CD14-positive monocyte (primary cell): ENCODE results near the gene PTPRN2. TPM values are rescaled to one million over a fixed set of nuclear protein-coding genes. Genes with fewer than 3 reads are reported as not detected.

Source experiments
- DNase-seq, 3 donors: peaks; one replicate each; pipeline ENCODE4 v3.0.0-alpha.2; 2011 to 2022
- H2AFZ ChIP-seq: 2 replicates; pipeline ENCODE4 v1.6.0; 2012; ENCODE audit warnings: mild to moderate bottlenecking, low read depth, low read length, inconsistent platforms; ENCODE audit not compliant: insufficient read depth, poor library complexity, severe bottlenecking
- H3K27ac ChIP-seq, 2 donors: 1 replicate in 1 of 2; 2 replicates in 1 of 2; pipeline ENCODE4 v1.5.1; 2012 to 2013; ENCODE audit warnings: low read length in 2 of 2, control low read depth in 1 of 2, inconsistent platforms in 1 of 2, low read depth in 1 of 2, mild to moderate bottlenecking in 1 of 2
- H3K27me3 ChIP-seq, 2 donors: one replicate each; pipeline versions ENCODE4 v1.6.0 to v1.6.1; 2011 to 2013; ENCODE audit warnings: low read length in 2 of 2; ENCODE audit not compliant: control insufficient read depth in 2 of 2, insufficient read depth in 2 of 2
- H3K36me3 ChIP-seq, 2 donors: replicated peaks in 1 of 2; 1 replicate in 1 of 2; 2 replicates in 1 of 2; pipeline versions ENCODE4 v1.5.1 to v1.6.1; 2012 to 2013; ENCODE audit warnings: low read length in 2 of 2, control low read depth in 1 of 2, inconsistent platforms in 1 of 2, mild to moderate bottlenecking in 1 of 2; ENCODE audit not compliant: insufficient read depth in 2 of 2, control insufficient read depth in 1 of 2
- H3K4me1 ChIP-seq, 2 donors: 1 replicate in 1 of 2; 2 replicates in 1 of 2; pipeline versions ENCODE4 v1.5.1 to v1.6.1; 2012 to 2013; ENCODE audit warnings: low read length in 2 of 2, control low read depth in 1 of 2, inconsistent platforms in 1 of 2, mild to moderate bottlenecking in 1 of 2, moderate library complexity in 1 of 2; ENCODE audit not compliant: insufficient read depth in 2 of 2, control insufficient read depth in 1 of 2
- H3K4me2 ChIP-seq: replicated peaks from 2 replicates; pipeline ENCODE3; 2012; ENCODE audit warnings: low read length, moderate library complexity, mild to moderate bottlenecking; ENCODE audit not compliant: poor library complexity, severe bottlenecking; ENCODE audit errors: extremely low read depth
- H3K4me3 ChIP-seq, 3 experiments: fragments of 200-600 bp in 1 of 3; sonication (generic) in 1 of 3; replicated peaks in 1 of 3; 1 replicate in 2 of 3; 2 replicates in 1 of 3; pipeline ENCODE4 v1.5.1; 2011 to 2013; ENCODE audit warnings: low read length in 3 of 3, mild to moderate bottlenecking in 3 of 3, control low read depth in 2 of 3, low read depth in 2 of 3, inconsistent platforms in 1 of 3, moderate library complexity in 1 of 3
- H3K79me2 ChIP-seq: 2 replicates; pipeline ENCODE4 v1.6.0; 2012; ENCODE audit warnings: mild to moderate bottlenecking, control low read depth, inconsistent platforms, low read length, moderate library complexity; ENCODE audit not compliant: insufficient read depth
- H3K9ac ChIP-seq: 2 replicates; pipeline ENCODE4 v1.6.0; 2017; ENCODE audit warnings: low read length, mild to moderate bottlenecking; ENCODE audit not compliant: insufficient read depth, poor library complexity, severe bottlenecking
- H3K9me3 ChIP-seq, 2 donors: replicated peaks in 1 of 2; 1 replicate in 1 of 2; 2 replicates in 1 of 2; pipeline versions ENCODE4 v1.5.1 to v1.6.1; 2012 to 2013; ENCODE audit warnings: low read length in 2 of 2, control low read depth in 1 of 2; ENCODE audit not compliant: control insufficient read depth in 1 of 2, insufficient read depth in 1 of 2
- H4K20me1 ChIP-seq: 2 replicates; pipeline ENCODE4 v1.6.0; 2012; ENCODE audit warnings: mild to moderate bottlenecking, low read length, control low read depth, moderate library complexity; ENCODE audit not compliant: insufficient read depth
- H3K27ac Mint-ChIP-seq, 7 donors: one replicate each; pipeline ENCODE4 v1.8.0; 2020; ENCODE audit warnings: mild to moderate bottlenecking in 7 of 7, mixed read lengths in 7 of 7, moderate library complexity in 6 of 7, inconsistent platforms in 2 of 7
- H3K27me3 Mint-ChIP-seq, 3 donors: one replicate each; pipeline ENCODE4 v1.8.0; 2021 to 2022; ENCODE audit warnings: low read depth in 3 of 3, mild to moderate bottlenecking in 3 of 3, mixed read lengths in 3 of 3, moderate library complexity in 3 of 3, inconsistent platforms in 1 of 3
- H3K36me3 Mint-ChIP-seq, 2 donors: one replicate each; pipeline ENCODE4 v1.8.0; 2020; ENCODE audit warnings: mixed read lengths in 2 of 2, inconsistent platforms in 1 of 2, mild to moderate bottlenecking in 1 of 2
- H3K4me1 Mint-ChIP-seq: one replicate; pipeline ENCODE4 v1.8.0; 2020; ENCODE audit warnings: mild to moderate bottlenecking, mixed read lengths
- H3K4me3 Mint-ChIP-seq, 2 donors: one replicate each; pipeline ENCODE4 v1.8.0; 2020; ENCODE audit warnings: mild to moderate bottlenecking in 2 of 2, mixed read lengths in 2 of 2, moderate library complexity in 1 of 2
- H3K9me3 Mint-ChIP-seq, 7 donors: one replicate each; pipeline ENCODE4 v1.8.0; 2020 to 2022; ENCODE audit warnings: mixed read lengths in 7 of 7, mild to moderate bottlenecking in 6 of 7, moderate library complexity in 6 of 7, inconsistent platforms in 2 of 7
- WGBS: methylation state at CpG from one replicate; pipeline ENCODE4 v1.1.5; 2013; ENCODE audit warnings: missing lambda C conversion rate; ENCODE audit not compliant: insufficient coverage; 5-methylcytosine and 5-hydroxymethylcytosine counted together
- intact Hi-C, 2 donors: fragments of 100-400 bp; cut with micrococcal nuclease; formaldehyde crosslinking; loops; one replicate each; pipeline versions ENCODE4 v1.15.0 to v1.15.1; 2023
- polyA plus RNA-seq, 3 donors: library from polyadenylated mRNA; depleted of rRNA in 1 of 3; unstranded in 2 of 3; stranded (reverse) in 1 of 3; fragments of 300-500 nt in 2 of 3; fragments of >200 nt in 1 of 3; fragmentation: Illumina TruSeq in 2 of 3; gene quantifications; 1 replicate in 2 of 3; 2 replicates in 1 of 3; pipeline ENCODE4 v1.2.3, GENCODE V29; 2012 to 2021
- TF ChIP-seq, protein P1 (sequence below): fragments of 200-600 bp; IDR thresholded peaks from one replicate; pipeline ENCODE4 v1.8.0; 2022; ENCODE audit warnings: antibody characterized with exemption, mild to moderate bottlenecking

Gene PTPRN2
- polyA plus RNA-seq, 3 donors = 0.25 to 1.4 (median 0.97) TPM

DNA sequence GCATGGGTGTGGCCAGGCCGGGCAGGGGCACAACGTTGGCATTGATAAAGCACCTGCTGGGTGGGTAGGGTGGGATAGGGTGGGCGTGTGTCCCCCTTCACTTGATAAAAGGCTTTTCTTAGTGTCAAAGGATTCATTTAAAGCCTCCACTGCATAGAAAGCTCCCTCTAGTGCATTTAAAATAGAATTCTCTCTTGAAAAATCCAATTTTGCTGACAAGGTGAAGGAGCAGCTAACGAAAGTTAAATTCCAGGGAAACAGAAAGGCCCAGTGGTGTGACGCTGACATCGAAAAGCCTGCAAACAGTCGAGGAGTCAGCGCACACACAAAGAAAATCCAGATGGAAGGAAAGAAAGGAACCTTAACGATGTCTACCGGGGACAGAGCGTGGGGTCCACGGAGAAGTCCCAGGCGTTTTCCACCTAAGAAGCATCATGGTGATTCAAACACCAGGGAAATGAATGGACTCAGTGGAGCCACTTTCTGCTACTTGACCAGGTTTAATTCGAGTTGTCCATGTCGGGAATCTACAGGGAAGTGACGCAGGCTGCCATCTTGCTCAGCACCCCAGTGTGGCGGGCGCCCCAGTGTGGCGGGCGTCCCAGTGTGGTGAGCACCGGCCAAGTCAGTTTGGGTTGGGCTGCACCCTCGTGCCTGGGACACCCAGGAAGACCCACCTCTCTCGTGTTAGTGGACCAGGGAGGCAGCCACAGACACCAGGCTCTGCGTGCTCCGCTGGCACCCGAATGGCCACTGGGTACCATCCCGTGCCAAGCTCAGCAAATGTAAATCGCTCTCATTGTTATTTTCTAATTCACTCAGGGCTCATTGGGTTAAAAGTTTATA lies 1033.0 kb downstream of the PTPRN2 start:
- intact Hi-C loops = no loop called here
- Mint-ChIP-seq H3K9me3 (no peaks in the 10 kb centered on the region), H3K4me3 (no peak overlapping the region), H3K27ac (no peak overlapping the region), H3K4me1 (no peaks in the 10 kb centered on the region), H3K27me3 (peaks cover 0 to 1% (median 0%) of the 10 kb centered on the region in 3 donors), H3K36me3 (no peaks in the 10 kb centered on the region)
- Histone ChIP-seq H4K20me1 (no peaks in the 10 kb centered on the region), H3K27me3 (no peaks in the 10 kb centered on the region), H3K79me2 (no peaks in the 10 kb centered on the region), H3K4me1 (no peaks in the 10 kb centered on the region), H3K4me3 (no peak overlapping the region), H3K9ac (no peak overlapping the region), H3K9me3 (no peaks in the 10 kb centered on the region), H3K36me3 (no peaks in the 10 kb centered on the region), H2AFZ (no peak overlapping the region), H3K4me2 (no peak overlapping the region), H3K27ac (no peak overlapping the region)
- no peak for DNase-seq
- 93% methylated on average over 19 of the region's 28 CpGs for WGBS
- TF ChIP-seq, protein P1, sequence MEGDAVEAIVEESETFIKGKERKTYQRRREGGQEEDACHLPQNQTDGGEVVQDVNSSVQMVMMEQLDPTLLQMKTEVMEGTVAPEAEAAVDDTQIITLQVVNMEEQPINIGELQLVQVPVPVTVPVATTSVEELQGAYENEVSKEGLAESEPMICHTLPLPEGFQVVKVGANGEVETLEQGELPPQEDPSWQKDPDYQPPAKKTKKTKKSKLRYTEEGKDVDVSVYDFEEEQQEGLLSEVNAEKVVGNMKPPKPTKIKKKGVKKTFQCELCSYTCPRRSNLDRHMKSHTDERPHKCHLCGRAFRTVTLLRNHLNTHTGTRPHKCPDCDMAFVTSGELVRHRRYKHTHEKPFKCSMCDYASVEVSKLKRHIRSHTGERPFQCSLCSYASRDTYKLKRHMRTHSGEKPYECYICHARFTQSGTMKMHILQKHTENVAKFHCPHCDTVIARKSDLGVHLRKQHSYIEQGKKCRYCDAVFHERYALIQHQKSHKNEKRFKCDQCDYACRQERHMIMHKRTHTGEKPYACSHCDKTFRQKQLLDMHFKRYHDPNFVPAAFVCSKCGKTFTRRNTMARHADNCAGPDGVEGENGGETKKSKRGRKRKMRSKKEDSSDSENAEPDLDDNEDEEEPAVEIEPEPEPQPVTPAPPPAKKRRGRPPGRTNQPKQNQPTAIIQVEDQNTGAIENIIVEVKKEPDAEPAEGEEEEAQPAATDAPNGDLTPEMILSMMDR = no peak

DNA sequence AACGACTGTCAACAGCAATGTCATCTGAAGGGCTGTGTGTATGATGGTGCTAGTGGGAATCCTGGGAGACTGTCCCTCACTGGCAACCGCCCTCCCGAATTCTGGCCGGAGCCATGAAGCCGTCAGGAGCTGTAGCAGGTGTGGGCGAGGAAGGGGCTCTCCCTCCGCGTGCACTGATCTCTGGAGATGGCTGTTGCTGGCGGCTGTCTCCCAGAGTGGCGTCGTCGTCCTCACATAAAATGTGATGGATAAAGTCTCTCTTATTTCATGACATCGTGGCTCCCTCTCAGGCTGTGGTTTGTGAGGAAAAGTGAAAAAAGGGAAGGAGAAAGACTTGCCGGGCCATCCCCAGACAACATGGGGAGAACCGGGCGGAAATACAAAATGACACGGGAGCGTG lies 1034.4 kb downstream of the PTPRN2 start:
- no peaks in the 10 kb centered on the region for H3K36me3 Mint-ChIP-seq
- TF ChIP-seq, protein P1 = no peak
- no peak overlapping the region for H3K27ac Mint-ChIP-seq

More for the DNA sequence above, 1034.4 kb downstream of the PTPRN2 start:
- no peak for DNase-seq
- Mint-ChIP-seq H3K9me3 (no peaks in the 10 kb centered on the region), H3K4me1 (no peaks in the 10 kb centered on the region), H3K27me3 (peaks cover 0 to 1% (median 0%) of the 10 kb centered on the region in 3 donors), H3K4me3 (no peak overlapping the region)
- Histone ChIP-seq H3K79me2 (no peaks in the 10 kb centered on the region), H2AFZ (no peak overlapping the region), H3K27me3 (no peaks in the 10 kb centered on the region), H3K36me3 (no peaks in the 10 kb centered on the region), H3K4me1 (no peaks in the 10 kb centered on the region), H3K9ac (no peak overlapping the region), H3K4me2 (no peak overlapping the region), H4K20me1 (no peaks in the 10 kb centered on the region), H3K4me3 (no peak overlapping the region), H3K9me3 (no peaks in the 10 kb centered on the region), H3K27ac (no peak overlapping the region)
- WGBS = 89% methylated on average over 8 of the region's 18 CpGs
- intact Hi-C loops = no loop called here
